Heart left ventricle (tissue), 16 donors: ENCODE results near the gene NCAPH2. TPM values are rescaled to one million over a fixed set of nuclear protein-coding genes. Genes with fewer than 3 reads are reported as not detected.

ENCODE experiments used
- ATAC-seq, 4 donors: fragments of 200-7000 bp; cut with Tn5 transposase; one replicate each; pipeline ENCODE4 v1.9.1; 2020 to 2022; ENCODE audit warnings: moderate library complexity in 4 of 4, mild to moderate bottlenecking in 3 of 4, moderate number of reproducible peaks in 1 of 4
- DNase-seq, 5 donors: peaks; one replicate each; pipeline ENCODE4 v3.0.0-alpha.2; 2020
- H3K27ac ChIP-seq, 12 donors: fragments of 200-600 bp; sonication (generic) in 4 of 12; one replicate each; pipeline versions ENCODE4 v1.5.0 to v1.8.0; 2016 to 2022; ENCODE audit warnings: mild to moderate bottlenecking in 2 of 12
- H3K27me3 ChIP-seq, 9 donors: fragments of 200-600 bp; sonication (generic) in 2 of 9; one replicate each; pipeline versions ENCODE4 v1.5.1 to v1.8.0; 2016 to 2022; ENCODE audit warnings: mild to moderate bottlenecking in 3 of 9
- H3K36me3 ChIP-seq, 9 donors: fragments of 200-600 bp; sonication (generic) in 2 of 9; one replicate each; pipeline versions ENCODE4 v1.5.0 to v1.8.0; 2018 to 2022; ENCODE audit warnings: mild to moderate bottlenecking in 2 of 9
- H3K4me1 ChIP-seq, 12 donors: fragments of 200-600 bp; sonication (generic) in 4 of 12; one replicate each; pipeline versions ENCODE4 v1.5.0 to v1.8.0; 2016 to 2022; ENCODE audit warnings: mild to moderate bottlenecking in 3 of 12
- H3K4me3 ChIP-seq, 12 donors: fragments of 200-600 bp; sonication (generic) in 4 of 12; one replicate each; pipeline versions ENCODE4 v1.5.0 to v1.8.0; 2017 to 2022; ENCODE audit warnings: mild to moderate bottlenecking in 9 of 12, moderate library complexity in 4 of 12
- H3K9me3 ChIP-seq, 12 donors: fragments of 200-600 bp; sonication (generic) in 4 of 12; one replicate each; pipeline versions ENCODE4 v1.5.0 to v1.8.0; 2016 to 2022; ENCODE audit warnings: mild to moderate bottlenecking in 1 of 12
- CTCF ChIP-seq, 12 donors: fragments of 200-600 bp; sonication (generic) in 4 of 12; IDR thresholded peaks; one replicate each; pipeline versions ENCODE4 v1.5.0 to v1.8.0; 2018 to 2022; ENCODE audit warnings: antibody characterized with exemption in 12 of 12, mild to moderate bottlenecking in 5 of 12
- POLR2A ChIP-seq, 2 donors: fragments of 450-650 bp; IDR thresholded peaks; one replicate each; pipeline ENCODE4 v1.6.1; 2017; ENCODE audit warnings: antibody characterized with exemption in 2 of 2, mild to moderate bottlenecking in 2 of 2, moderate library complexity in 2 of 2
- WGBS, 4 donors: extraction: QIAGEN DNeasy Blood & Tissue Kit in 2 of 4; methylation state at CpG; one replicate each; pipeline versions ENCODE4 v1.1.5 to v1.1.7; 2013 to 2018; 5-methylcytosine and 5-hydroxymethylcytosine counted together
- intact Hi-C, 10 donors: fragments of 100-400 bp; cut with DNase I; formaldehyde crosslinking; loops; one replicate each; pipeline versions ENCODE4 v1.11.1 to v1.14.2; 2022
- polyA plus RNA-seq, 2 donors: library from polyadenylated mRNA; stranded (reverse); fragments of 200-250 nt; gene quantifications; one replicate each; pipeline ENCODE4 v1.2.3, GENCODE V29; 2013
- total RNA-seq, 9 donors: library from RNA; depleted of rRNA in 2 of 9; stranded (reverse); fragments of >200 nt in 2 of 9; fragmentation: NEBNext Ultra II Directional in 3 of 9; extraction: Animal tissue kit (Norgen Biotek cat#: 25700) in 3 of 9; gene quantifications; one replicate each; pipeline versions ENCODE4 v1.1.0 to v1.2.4, GENCODE V29; 2016 to 2023
- donor health status: ischemic (EF 13 %, LVEDD 7.1; RV severe dilation, severe dysfunction).
- donor health status: healthy with polysubstance abuse.
- donor health status: DM: no; HTN: yes; CAD: no.
- donor health status: DM: no; HTN: no; CAD: no.
- donor health status: ischemic (EF 25% LVEDD 6.9; RV normal size, moderate dysfunction).
- donor health status: ischemic (EF 25% LVEDD 5.7; RV mildly dilated, moderate dysfunction).
- donor health status: healthy.
- donor health status: DM: yes; HTN: yes; CAD: no.
- donor health status: ischemic (EF 35%, LVEDD 5.7; RV mildly dilated, moderate dysfunction).
- donor health status: nonischemic (EF 11% LVEDD 7.7; RV severe dilation, severe dysfunction).
- donor health status: DM: yes; HTN: yes; CAD: no.
- donor health status: PGD.
- donor health status: ischemic (EF 29% LVEDD 5.4; RV normal size, mild dysfunction).
- donor health status: nonischemic (EF 23%, LVEDD 6.1; RV moderate dilation, normal function).

Gene NCAPH2
- total and polyA plus RNA-seq, 11 donors = 24.7 to 43.3 (median 28.1) TPM

GRCh38 chr22:50468626-50469025 lies 39.4 kb upstream of the NCAPH2 start:
- Histone ChIP-seq H3K4me1 (peaks cover 0 to 57% (median 44%) of the 10 kb centered on the region in 12 donors), H3K4me3 (no peak overlapping the region), H3K27me3 (no peaks in the 10 kb centered on the region), H3K36me3 (peaks cover 2 to 46% (median 42%) of the 10 kb centered on the region in 9 donors), H3K27ac (peak overlapping the region in 1 of 12 donors; percentile 77), H3K9me3 (no peaks in the 10 kb centered on the region)
- intact Hi-C loops = loop anchor here in 1 of 10 donors (10.0 kb wide), 1 partner anchor 244 kb away; no protein-coding TSS in a partner anchor
- DNase-seq = no peak
- TF ChIP-seq CTCF (IDR thresholded peaks at IDR 0.05) (no peak), POLR2A (IDR thresholded peaks at IDR 0.05) (no peak)
- ATAC-seq = no peak
- WGBS, 4 donors = 79 to 91% (median 84%) methylated on average over 8 of the region's 8 CpGs

- Histone ChIP-seq H3K4me1 (peaks cover 0 to 63% (median 50%) of the 10 kb centered on the region in 12 donors), H3K27me3 (no peaks in the 10 kb centered on the region), H3K4me3 (peak overlapping the region in 1 of 12 donors; percentile 36), H3K27ac (peak overlapping the region in 1 of 12 donors; percentile 81), H3K36me3 (peaks cover 0 to 36% (median 31%) of the 10 kb centered on the region in 9 donors), H3K9me3 (no peaks in the 10 kb centered on the region)
- TF ChIP-seq POLR2A (IDR thresholded peaks at IDR 0.05) (no peak), CTCF (IDR thresholded peaks at IDR 0.05) (no peak)
- peak in 2 of 5 donors; percentile 58 to 88 for DNase-seq
- 52 to 70% (median 62%) methylated on average over 12 to 25 of the region's 25 CpGs for WGBS, 4 donors
- peak in 2 of 4 donors; percentile 8 to 9 for ATAC-seq
- intact Hi-C loops = loop anchor here in 1 of 10 donors (10.0 kb wide), 1 partner anchor 245 kb away; no protein-coding TSS in a partner anchor
Observed at GRCh38 chr22:50469377-50470305, 38.4 kb upstream of the NCAPH2 start.

- H3K4me1 ChIP-seq = peaks cover 0 to 67% (median 53%) of the 10 kb centered on the region in 12 donors
Observed at GRCh38 chr22:50470491-50470890, 37.5 kb upstream of the NCAPH2 start.

More at GRCh38 chr22:50470491-50470890, 37.5 kb upstream of the NCAPH2 start:
- DNase-seq (no peak), ATAC-seq (no peak)
- peaks cover 0 to 27% (median 23%) of the 10 kb centered on the region in 9 donors for H3K36me3 ChIP-seq
- no peaks in the 10 kb centered on the region for H3K27me3 ChIP-seq
- WGBS, 4 donors = 69 to 100% (median 79%) methylated on average over 2 to 6 of the region's 6 CpGs
- TF ChIP-seq CTCF (IDR thresholded peaks at IDR 0.05) (no peak), POLR2A (IDR thresholded peaks at IDR 0.05) (no peak)
- peak overlapping the region in 1 of 12 donors; percentile 81 for H3K27ac ChIP-seq
- H3K4me3 ChIP-seq = peak overlapping the region in 1 of 12 donors; percentile 8
- H3K9me3 ChIP-seq = no peaks in the 10 kb centered on the region
- intact Hi-C loops = no loop called here
